NCI-H1092 (cell line): ENCODE data around the gene RPP30.
"Not testable (repeated sequence)": the region's sequence is repeated elsewhere in the genome, so short reads cannot be mapped to it uniquely, and the experiment has no call there.

ENCODE experiments used
- DNase-seq: peaks from one replicate; lab custom pipeline; 2025; lab: John Stamatoyannopoulos, UW

The RPP30 gene

GRCh38 chr10:90917238-90917967 lies 45.6 kb downstream of the RPP30 start:
- DNase-seq, result no peak

DNA sequence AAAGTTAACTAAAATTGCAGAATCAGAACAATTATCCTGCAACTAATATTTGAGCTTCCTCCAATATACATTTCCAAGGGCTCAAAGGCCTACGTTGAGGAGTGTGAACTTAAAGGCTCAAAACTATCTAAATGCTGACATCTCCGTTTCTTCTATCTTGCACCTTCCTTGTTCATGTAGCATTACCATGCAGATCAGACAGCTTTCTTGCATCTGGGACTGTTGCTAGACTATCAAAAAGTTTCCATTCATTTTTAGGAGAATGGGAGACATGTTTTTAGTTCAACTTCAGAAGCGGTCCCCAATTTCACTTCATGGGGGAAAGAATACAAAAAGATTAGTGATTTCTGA lies 46.2 kb downstream of the RPP30 start:
- no peak for DNase-seq

DNA sequence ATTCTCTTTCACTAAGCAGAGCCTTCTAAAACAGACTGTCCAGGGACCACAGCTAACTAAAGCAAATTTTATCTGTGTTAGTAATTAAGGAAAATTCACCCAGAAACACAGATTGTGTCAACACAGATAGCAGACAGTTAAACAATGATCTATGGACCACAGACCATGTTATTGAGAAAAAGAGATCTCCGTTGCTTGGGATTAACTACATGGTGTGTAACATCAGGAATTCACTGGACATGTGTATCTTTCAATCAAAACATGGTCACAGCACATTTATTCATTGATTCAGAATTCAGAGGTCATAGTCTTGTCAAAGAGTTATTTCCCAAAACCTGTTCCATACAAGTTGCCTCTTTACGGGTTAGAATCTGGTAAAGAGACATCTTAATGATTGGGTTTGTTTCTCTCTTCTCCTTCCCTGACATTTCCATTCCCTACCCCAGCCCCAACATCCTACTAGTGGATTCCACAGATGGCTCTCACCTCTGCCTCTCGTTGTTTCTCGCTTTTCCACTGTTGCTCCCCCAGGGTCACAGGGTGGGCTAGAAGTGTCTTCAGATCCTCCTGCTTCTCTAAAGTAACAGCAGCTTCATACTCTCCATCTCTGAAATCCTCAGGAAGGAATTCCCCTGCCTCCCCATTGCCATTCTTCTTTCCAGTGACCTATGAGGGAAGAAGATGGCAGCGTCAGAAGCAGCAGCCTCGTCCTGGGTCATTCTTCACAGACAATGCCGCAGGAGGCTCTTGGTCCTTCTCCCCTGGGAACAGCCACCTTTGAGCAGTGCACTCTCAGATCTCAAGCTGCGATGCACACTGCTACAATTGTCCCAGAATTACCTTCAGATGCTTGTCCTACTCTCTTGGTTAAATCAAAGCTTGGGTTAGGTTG lies 48.2 kb downstream of the RPP30 start:
- DNase-seq, result no peak

GRCh38 chr10:90920986-90921666 lies 49.4 kb downstream of the RPP30 start, which contains the start of gene ANKRD1:
Gene ANKRD1 (minus strand): TSS chr10:90921087. CDS start chr10:90921027, 60 bp downstream.
- no peak for DNase-seq

DNA sequence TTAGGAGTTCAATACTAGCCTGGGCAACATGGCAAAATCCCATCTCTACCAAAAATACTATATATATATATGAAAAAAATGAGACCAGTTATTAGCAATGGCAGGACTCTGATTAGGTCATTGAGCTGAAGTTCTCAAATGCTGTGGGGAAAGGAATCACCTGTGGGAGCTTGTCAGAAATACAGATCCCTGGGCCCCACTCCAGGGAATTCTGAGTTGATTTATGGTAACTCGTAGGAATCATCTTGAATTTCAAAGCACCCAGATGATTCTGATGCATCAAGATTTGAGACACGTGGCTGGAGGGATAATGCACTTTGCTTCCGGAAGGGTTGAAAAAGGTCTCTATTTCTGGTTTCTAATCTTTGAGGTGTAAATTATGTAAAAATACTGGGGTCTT lies 50.1 kb downstream of the RPP30 start:
- no peak for DNase-seq

DNA sequence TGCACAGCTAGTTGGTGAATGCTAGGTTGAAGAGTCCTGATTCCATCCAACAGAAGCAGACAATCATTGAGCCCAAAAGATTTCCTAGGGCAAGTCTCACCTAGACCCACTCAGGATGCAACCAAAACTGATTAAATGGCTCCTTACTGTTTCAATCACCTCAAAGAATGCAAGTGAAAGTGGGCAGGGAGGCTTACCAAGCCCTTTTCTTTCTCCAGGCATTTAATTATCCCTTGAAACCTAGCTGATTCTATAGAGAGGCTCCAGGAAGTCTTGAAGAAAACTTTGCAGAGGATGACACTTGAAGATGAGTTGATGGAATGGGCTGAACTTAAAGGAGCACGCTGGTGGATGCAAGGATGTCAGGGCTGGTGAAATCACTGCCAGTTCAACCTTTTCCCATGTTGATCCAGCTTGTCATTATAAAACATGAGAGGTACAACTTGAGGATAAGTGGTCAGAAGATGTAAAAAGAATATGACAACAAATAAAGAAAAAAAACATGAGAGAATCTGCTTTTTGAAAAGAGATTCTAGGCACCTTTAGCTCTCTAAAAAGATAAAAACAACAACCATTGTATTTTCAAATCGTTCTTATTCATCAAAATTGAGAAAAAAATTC lies 51.4 kb downstream of the RPP30 start:
- DNase-seq, result no peak

DNA sequence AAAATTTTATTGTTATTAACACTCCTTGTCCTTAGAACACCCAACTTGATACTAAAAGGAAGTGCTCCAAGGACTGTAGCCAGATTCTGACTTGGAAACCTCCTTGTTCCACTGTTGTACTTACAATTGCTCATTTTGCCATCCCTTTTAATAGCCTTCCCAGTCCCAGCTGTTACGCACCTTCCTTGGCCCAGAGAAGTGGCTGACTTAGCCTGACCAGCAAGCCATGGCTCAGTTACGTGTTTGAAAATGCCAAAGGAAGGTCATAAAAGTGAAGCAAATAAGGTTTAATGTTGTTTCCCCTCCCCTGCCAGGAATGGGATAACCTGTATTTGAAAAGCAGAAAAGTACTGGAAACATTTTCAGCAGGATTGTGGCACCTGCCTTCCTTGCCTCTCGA lies 52.8 kb downstream of the RPP30 start:
- DNase-seq, result no peak

GRCh38 chr10:90925079-90926029 lies 53.6 kb downstream of the RPP30 start:
- DNase-seq, result no peak

DNA sequence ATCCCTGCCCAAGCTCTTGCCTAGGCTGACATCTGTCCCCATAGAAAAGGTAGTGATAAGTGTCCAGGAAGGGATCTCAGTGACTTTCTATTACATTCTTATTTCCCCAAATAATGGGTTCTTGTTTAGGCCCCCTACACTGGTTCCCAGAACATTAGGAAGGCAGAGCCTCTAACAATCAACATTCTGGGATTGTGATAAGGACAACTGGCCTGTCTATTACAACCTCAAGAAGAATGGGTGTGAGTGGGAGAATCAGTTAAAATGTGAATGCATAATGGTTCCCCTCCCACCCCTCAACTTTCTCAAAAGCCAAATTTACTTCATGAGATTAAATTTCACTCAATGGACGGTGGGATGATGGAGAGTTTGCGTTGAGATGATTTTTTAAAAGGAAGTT lies 55.5 kb downstream of the RPP30 start:
- no peak for DNase-seq

- DNase-seq, result no peak
These were observed 57.4 kb downstream of the RPP30 start for GRCh38 chr10:90929179-90929578.

GRCh38 chr10:90930070-90930837 lies 58.5 kb downstream of the RPP30 start:
- DNase-seq, result no peak

DNA sequence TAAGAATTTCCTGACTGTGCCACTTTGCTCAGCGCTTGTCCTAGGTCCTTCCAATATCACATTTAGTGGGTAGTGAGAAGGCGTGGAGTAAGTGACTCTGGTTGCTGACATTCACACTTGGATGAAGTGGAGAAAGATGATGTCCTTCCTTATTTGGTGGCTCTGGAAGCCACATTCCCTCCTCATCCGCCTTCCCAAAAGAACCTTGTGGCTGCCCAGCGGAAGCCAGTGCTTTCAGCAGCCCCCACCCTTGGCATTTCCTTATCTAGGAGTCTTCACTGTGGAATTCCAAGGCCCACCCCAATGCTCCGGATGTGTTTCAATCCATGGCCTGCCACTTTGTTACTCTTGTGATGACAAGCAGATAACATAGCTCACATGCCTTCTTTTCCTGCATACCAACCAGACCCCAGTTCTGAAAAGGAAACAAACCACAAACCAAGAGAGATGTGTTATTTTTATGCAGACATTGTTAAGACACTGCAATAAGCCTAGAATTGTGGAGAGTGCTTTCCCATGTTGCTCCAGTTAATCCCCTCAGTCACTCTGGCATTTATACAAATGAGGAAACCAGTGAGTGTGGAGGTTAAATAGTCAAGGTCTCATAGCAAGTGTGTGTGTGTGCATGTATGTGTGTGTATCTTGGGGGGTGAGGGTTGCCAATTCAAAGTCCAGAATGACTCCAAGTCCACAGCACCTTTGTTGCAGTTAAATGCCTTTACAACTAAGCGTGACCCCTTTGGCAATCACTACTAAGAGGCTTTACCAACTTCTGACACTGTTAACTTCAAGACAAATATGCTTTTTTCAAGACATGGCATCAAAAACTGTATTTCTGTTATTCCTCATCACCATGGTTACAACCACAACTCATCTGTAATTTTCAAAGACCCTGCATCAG lies 59.4 kb downstream of the RPP30 start:
- DNase-seq, result no peak

- DNase-seq, result no peak
These were observed 64.0 kb downstream of the RPP30 start for GRCh38 chr10:90935581-90936275.

- DNase-seq, result no peak
These were observed 64.5 kb downstream of the RPP30 start for GRCh38 chr10:90936276-90936659.

DNA sequence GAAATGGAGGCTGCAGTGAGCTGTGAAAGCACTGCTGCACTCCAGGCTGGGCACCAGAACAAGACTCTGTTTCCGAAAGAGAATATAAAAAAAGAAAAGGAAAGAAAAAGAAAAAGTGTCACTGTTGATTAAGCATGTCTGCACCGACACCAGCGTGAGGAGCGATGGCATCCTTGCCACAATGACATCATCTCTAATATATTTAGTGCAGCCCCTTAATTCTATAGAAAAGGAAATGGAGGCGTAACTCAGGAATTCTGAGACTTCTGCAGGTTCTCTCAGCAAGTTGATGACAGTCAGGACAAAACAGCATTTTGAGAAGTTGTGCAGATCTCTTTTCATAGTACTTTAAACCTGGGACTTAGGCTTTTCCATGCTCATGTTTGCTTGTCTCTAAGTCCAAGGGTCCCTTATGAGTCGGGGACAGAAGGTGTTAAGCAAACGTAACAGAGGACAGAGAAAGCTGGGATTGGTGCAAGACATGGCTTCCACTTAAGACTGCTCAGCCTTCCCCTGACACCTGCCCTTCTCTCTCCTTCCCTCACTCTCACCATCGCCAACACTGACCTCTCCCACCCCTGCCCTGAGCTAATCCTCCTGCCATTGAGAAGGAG lies 66.0 kb downstream of the RPP30 start:
- DNase-seq, result no peak

GRCh38 chr10:90939116-90939515 lies 67.3 kb downstream of the RPP30 start:
- no peak for DNase-seq

DNA sequence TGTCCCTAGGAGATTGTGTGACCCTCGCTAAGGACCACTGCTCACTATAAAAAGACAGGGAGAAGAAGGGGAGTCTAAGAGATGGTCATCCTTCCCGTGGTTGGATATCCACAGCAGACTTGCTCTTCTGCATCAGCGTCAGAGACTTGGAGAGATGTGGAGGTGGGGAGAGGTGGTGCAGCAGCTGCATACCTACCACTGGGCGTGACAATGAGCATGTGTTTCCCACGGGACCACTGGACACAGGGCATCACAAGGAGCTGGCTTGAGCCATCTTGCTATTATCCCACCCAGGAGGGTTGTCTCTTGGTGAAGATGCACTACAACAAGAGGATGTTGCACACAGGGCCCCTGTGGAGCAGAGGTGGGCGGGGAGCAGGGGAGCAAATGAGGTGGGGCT lies 67.9 kb downstream of the RPP30 start:
- DNase-seq, result no peak

GRCh38 chr10:90942980-90943379 lies 71.2 kb downstream of the RPP30 start:
- not testable (repeated sequence) for DNase-seq
